Right cardiac atrium (tissue), 5 donors: ENCODE data around the gene STK39. TPM values are rescaled to one million over a fixed set of nuclear protein-coding genes. Genes with fewer than 3 reads are reported as not detected.
A peak's percentile ranks its signal among the peaks of the same experiment; 100 is the strongest.

Experiments used
- ATAC-seq, 2 donors: fragments of 200-7000 bp; cut with Tn5 transposase; one replicate each; pipeline versions ENCODE4 v1.8.0 to v1.9.1; 2020; ENCODE audit warnings: moderate library complexity in 2 of 2, mild to moderate bottlenecking in 1 of 2
- DNase-seq, 3 donors: peaks; one replicate each; pipeline ENCODE4 v3.0.0-alpha.2; 2020
- H3K27ac ChIP-seq: one replicate; pipeline ENCODE4 v1.5.1; 2013; ENCODE audit warnings: mild to moderate bottlenecking, low read length, control low read depth, moderate library complexity
- H3K27me3 ChIP-seq: one replicate; pipeline ENCODE4 v1.6.1; 2013; ENCODE audit not compliant: control insufficient read depth, insufficient read depth
- H3K4me1 ChIP-seq: one replicate; pipeline ENCODE4 v1.6.1; 2013; ENCODE audit warnings: low read length; ENCODE audit not compliant: control insufficient read depth, insufficient read depth
- H3K4me3 ChIP-seq: one replicate; pipeline ENCODE4 v1.5.1; 2013; ENCODE audit warnings: low read length, control low read depth
- H3K9me3 ChIP-seq: one replicate; pipeline ENCODE4 v1.6.1; 2013; ENCODE audit warnings: low read length; ENCODE audit not compliant: control insufficient read depth
- WGBS: extraction: QIAGEN DNeasy Blood & Tissue Kit; methylation state at CpG from one replicate; pipeline ENCODE4 v1.1.7; 2013; 5-methylcytosine and 5-hydroxymethylcytosine counted together
- intact Hi-C, 4 donors: fragments of 100-400 bp; cut with DNase I; formaldehyde crosslinking; loops; one replicate each; pipeline versions ENCODE4 v1.11.0 to v1.14.0; 2022 to 2023
- polyA plus RNA-seq: library from polyadenylated mRNA; stranded (reverse); fragments of 200-250 nt; gene quantifications from one replicate; pipeline ENCODE4 v1.2.3, GENCODE V29; 2013
- total RNA-seq, 4 donors: library from RNA; stranded (reverse); fragmentation: NEBNext Ultra II Directional; extraction: Animal tissue kit (Norgen Biotek cat#: 25700); gene quantifications; one replicate each; pipeline ENCODE4 v1.2.1, GENCODE V29; 2021
- donor health status: healthy with polysubstance abuse.
- donor health status: DM: no; HTN: yes; CAD: no.
- donor health status: DM: no; HTN: no; CAD: no.
- donor health status: DM: no; HTN: yes; CAD: no; lungs with severe emphysema.
- donor health status: DM: yes; HTN: yes; CAD: no.

STK39 gene
- total and polyA plus RNA-seq, 5 donors = 9.0 to 10.5 (median 10.2) TPM

DNA sequence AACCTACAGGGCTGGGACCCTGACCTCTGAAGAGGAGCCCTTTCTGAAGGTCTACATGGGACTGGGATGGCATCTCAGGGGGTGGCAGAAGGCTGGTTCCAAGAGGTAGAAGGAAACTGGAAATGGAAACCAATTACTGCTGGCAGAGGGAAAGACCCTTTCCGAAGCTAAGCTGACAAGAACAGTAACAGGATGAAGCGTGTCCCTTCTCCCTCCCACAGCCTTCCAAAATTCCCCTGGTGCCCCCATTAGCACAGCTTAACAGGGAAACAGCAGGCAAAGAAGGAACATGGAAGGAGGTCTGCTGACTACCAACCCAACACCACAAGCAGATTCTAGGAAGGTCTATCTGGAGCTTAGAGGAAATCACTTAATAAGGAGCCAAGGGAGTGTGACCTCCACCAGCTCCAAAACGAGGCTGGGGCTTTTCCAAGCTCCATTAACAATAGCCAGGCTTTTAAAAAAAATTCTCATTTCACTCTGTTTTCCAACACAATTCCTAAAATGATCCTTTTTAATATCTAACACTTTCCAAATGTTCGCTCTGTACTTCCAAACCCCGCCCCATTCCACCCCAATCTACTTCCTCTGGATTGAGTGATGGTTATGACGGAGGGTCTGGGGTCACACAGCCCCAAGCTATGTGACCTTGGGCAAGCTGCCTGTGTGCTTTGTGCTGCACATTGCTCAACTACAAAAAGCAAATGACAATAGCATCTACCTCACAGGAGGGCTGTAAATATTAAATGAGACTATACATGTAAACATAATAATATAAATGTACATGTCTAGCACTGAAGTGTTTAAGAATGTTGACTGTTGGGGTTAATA, 55.2 kb downstream of the STK39 start:
- whole genome bisulfite sequencing = 59% methylated on average over 6 of the region's 6 CpGs
- Histone ChIP-seq H3K4me3 (no peak overlapping the region), H3K27ac (no peak overlapping the region), H3K9me3 (no peaks in the 10 kb centered on the region), H3K27me3 (no peaks in the 10 kb centered on the region), H3K4me1 (peaks cover 14% of the 10 kb centered on the region)
- intact Hi-C loops = no loop called here
- peak in 1 of 3 donors; percentile 69 for DNase-seq
- peak; percentile 34 to 54 for ATAC-seq

DNA sequence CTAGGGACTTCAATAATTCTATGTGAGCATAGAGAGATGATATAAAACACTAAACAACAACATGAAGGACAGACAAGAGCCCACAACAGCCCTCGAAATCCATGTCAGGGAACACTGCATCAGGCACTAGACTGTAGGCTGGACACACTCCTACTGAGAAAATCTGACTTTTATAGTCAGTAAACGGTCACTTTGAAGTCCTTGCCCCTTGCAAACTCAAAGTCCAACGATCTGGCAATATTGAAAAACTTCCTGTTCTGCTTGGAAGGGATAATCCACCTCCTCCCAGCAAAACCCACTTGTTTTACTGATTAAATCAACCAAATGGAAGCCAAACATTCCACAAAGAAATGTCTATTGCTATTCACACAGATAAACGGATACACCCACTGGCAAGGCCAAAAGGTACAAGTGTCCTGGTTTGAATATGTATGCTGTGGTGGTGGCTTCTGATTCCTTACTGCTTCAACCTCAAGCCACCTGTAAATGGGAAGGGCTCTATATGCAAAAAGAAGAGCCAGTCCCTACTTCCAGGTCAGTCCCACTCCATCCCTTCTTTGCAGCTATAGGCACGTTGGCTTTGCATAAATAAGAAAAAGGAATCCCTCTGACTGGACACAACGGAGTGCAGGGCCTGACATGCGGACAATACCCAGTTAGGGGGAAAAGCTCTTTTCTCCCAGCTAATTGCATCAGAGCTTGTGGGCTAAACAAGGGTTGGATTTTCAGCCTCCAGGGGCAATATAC, 56.6 kb downstream of the STK39 start:
- WGBS = 70% methylated on average over 7 of the region's 7 CpGs
- H3K4me3 ChIP-seq = no peak overlapping the region
- H3K9me3 ChIP-seq = no peaks in the 10 kb centered on the region
- ATAC-seq (no peak), DNase-seq (no peak)
- peaks cover 17% of the 10 kb centered on the region for H3K4me1 ChIP-seq
- intact Hi-C loops = no loop called here
- H3K27me3 ChIP-seq = no peaks in the 10 kb centered on the region
- no peak overlapping the region for H3K27ac ChIP-seq

DNA sequence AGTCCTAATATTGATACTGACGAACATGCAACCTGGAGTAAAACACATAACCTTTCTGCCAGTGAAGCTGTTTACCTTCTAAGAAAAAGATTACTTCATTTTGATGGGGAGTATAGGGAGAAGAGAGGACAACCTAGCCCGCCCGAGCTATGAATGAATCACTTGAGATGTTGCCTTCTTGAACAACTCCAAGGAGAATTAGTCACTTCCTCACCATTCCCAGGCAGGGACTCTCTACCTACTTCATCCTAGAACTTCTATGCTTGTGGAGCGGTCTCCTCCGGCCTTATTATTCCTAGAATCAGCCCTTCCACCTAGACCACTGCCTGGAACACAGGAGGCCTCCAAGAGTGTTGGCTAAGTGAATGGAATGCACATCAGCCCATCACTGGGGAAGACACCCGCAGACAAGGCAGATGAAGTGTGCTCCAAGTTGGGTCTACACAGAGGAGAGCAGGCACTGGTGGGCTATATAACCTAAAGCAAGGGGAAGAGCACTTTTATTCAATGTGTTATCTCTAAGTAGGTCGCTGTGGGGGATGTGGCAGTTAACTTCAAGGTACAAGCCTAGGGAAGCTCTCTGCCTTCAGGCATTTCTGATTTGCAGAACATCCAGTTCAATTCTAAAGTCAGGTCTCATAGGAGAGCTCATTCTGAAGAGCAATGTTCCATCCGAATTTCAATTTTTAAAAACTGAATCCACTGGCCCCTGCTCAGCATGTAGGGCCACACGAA, 57.4 kb downstream of the STK39 start:
- no peaks in the 10 kb centered on the region for H3K9me3 ChIP-seq
- WGBS = 89% methylated on average over 9 of the region's 9 CpGs
- intact Hi-C loops = no loop called here
- no peaks in the 10 kb centered on the region for H3K27me3 ChIP-seq
- no peak overlapping the region for H3K27ac ChIP-seq
- peaks cover 17% of the 10 kb centered on the region for H3K4me1 ChIP-seq
- ATAC-seq = no peak
- no peak for DNase-seq
- H3K4me3 ChIP-seq = no peak overlapping the region

DNA sequence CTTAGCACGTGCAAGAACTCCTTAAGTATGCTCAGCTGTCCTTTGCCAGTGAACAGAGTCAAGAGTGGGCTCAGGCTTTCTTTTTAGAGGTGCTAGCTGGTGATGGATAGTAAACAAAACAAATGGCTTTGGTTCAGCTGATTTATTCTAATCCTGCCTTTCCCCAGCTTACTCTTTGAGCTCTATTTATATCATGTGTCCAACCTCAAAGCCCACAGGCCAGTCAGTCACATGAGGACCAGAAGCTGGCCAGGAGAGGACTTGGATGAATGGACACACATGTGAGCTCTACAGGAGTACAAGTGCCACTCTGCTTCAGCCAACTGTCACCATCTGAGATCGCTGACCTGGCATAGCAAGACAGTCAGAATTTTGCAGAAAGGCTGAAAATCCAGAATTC, 59.4 kb downstream of the STK39 start:
- DNase-seq = no peak
- 75% methylated on average over 2 of the region's 2 CpGs for WGBS

DNA sequence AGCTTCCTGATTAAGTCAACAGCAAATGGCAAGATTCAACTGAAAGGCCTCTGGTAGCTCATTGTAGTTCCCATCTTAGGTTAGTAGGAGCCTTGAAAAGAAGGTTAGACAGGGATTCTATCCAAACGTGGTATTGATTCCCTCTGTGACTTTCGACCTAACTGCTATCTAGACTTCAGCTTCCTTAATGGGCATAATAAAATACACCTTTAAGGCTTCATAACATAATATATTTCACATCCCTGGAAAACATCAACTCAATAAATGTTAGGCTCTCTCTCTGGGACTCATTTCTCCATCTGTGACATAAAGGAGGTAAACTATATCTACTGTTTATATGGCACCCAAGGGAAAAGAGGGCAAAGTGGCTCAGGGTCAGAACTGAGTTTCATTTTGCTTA, 60.9 kb downstream of the STK39 start:
- no peak overlapping the region for H3K27ac ChIP-seq
- peaks cover 17% of the 10 kb centered on the region for H3K4me1 ChIP-seq
- WGBS = 79% methylated on average over 2 of the region's 2 CpGs
- H3K9me3 ChIP-seq = no peaks in the 10 kb centered on the region
- intact Hi-C loops = no loop called here
- H3K4me3 ChIP-seq = no peak overlapping the region
- DNase-seq (no peak), ATAC-seq (no peak)
- no peaks in the 10 kb centered on the region for H3K27me3 ChIP-seq

More for the DNA sequence above, 59.4 kb downstream of the STK39 start:
- peak in 1 of 2 donors; percentile 50 for ATAC-seq
- no peak overlapping the region for H3K4me3 ChIP-seq
- H3K27me3 ChIP-seq = no peaks in the 10 kb centered on the region
- intact Hi-C loops = no loop called here
- H3K9me3 ChIP-seq = no peaks in the 10 kb centered on the region
- peaks cover 22% of the 10 kb centered on the region for H3K4me1 ChIP-seq
- H3K27ac ChIP-seq = peak overlapping the region; percentile 27

DNA sequence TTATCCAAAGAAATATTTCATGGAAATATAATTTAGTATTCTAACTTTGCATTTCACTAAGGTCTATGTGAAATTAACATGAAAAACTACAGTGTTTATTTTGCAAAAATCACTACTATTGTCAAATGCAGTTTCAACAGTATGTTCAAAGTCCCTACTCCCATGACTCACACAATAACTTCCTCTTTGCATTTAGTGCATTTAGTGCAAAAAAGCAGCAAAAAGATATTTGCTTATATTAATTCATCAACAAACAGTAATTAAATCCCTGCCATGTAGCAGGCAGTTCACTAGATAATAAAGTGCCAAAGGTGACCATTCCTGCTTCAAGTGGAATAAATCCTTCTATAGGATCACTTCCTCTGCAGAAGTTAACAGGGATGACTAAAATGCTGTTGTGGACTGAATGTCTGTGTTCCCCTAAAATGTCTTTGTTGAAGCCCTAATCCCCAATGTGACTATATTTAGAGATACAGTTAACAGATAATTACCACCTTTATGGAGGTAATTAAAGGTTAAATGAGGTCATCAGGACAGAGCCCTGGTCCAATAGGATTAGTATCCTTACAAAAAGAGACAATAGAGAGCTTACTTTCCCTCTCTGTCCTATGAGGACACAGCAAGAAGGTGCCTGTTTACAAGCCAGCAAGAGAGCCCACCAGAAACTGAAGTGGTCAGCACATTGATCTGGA, 61.7 kb downstream of the STK39 start:
- H3K9me3 ChIP-seq = no peaks in the 10 kb centered on the region
- DNase-seq (no peak), ATAC-seq (no peak)
- intact Hi-C loops = no loop called here
- H3K27ac ChIP-seq = no peak overlapping the region
- no peaks in the 10 kb centered on the region for H3K27me3 ChIP-seq
- H3K4me1 ChIP-seq = peaks cover 14% of the 10 kb centered on the region
- no peak overlapping the region for H3K4me3 ChIP-seq

DNA sequence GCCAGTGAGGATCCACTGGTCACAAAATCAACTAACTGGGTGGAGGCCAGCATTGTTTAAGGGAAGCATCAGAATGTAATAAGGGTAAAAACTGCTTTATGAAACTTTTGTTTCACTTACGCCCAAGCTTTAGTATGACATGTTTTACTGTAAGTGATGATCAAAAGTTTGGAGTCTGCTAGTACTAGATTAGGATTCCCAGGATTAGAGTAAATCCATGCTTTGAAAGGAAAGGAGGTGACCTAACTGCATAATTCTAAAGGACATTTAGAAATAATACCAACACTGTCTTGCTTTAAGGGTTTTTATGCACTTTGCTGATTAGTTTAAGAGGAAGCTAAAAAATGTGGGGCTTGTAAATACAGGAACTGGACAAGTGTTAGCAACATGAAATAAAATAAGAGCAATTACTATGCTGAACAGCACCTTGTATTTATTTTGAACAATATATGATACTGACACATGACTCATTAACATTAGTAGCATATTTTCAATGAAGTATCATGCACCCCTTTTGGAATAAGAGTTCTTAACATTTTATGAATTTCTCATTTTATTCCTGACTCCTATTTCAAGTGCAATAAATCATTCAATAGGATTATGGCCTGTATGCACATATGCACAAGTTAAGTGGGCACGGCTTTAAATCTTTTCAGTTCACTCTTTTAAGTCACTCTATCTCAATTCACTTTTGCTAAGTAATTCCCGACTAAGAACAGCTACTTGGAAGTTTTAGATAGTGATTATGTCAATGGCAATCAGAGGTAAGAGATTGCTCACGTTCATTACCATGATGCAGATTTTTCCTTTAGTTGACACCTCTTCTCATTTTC, 62.5 kb downstream of the STK39 start:
- WGBS = 79% methylated on average over 4 of the region's 4 CpGs

DNA sequence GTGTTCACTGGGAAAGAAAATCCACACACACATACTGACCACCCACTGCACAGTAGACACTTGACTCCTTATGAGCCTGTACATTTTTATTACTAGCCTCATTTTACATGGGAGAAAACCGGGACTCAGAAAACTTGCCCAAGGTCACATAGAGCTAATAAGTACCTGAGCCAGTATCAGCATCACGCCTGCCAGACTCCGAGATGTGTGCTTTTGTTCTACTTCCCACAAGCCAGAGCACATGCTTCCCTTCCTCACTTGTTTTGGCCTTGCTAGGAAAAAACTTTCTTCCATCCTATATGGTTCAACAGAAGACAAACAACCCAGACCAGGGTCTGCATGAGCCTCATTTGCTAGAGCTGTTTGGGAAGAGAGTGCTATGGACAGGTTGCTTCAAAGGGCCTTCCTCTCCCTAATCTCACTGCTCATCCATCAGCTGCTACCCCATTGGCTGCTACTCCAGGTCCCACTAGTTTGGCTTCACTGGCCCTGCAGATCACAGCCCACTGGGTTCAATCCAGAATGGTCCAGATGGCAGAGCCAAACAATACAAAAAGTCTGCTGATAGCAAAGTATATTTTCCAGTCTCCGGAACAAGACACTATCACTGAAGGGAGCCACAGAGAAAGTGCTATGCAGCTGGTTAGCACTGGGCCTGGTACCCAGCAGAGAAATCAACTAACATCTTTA, 63.9 kb downstream of the STK39 start:
- H3K27ac ChIP-seq = no peak overlapping the region
- no peak overlapping the region for H3K4me3 ChIP-seq
- WGBS = 79% methylated on average over 4 of the region's 4 CpGs
- DNase-seq (no peak), ATAC-seq (peak; percentile 48 to 53)
- peaks cover 10% of the 10 kb centered on the region for H3K4me1 ChIP-seq
- intact Hi-C loops = no loop called here
- H3K9me3 ChIP-seq = no peaks in the 10 kb centered on the region
- H3K27me3 ChIP-seq = no peaks in the 10 kb centered on the region

More for the DNA sequence above, 62.5 kb downstream of the STK39 start:
- Histone ChIP-seq H3K27me3 (no peaks in the 10 kb centered on the region), H3K4me1 (peaks cover 14% of the 10 kb centered on the region), H3K9me3 (no peaks in the 10 kb centered on the region), H3K4me3 (no peak overlapping the region), H3K27ac (no peak overlapping the region)
- ATAC-seq = no peak
- DNase-seq = no peak
- intact Hi-C loops = no loop called here

DNA sequence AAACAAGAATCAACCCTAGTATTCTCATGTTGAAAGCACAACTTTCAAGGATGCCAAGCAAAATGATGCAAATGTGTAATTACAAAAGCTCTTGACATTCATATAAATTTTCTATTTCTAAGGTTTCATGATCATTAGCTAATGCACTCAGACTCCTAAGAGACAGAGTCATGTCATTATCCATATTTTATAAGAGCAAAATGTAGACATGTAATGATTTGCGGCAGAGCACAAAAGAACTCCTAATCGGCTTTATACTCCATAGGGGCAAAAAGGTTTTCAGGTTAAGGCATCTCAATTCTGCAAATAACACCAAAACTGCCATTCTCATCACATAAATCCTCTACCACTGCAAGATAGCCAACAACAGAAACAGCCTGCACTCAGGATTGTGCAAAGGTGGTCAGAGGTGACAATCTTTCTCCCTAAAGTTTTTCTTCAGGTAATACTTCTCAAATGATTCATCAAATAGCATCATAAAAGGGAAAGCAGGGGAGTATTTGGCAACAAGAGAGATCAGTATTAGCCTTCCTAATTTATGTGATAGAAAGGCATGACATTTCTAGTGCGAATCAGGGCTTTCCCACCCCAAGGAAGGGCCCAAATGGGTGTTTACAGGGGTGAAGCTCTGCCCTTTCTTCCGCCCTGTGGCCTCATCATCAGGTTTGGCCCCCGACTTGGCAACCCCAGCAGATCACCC, 64.7 kb downstream of the STK39 start:
- H3K4me1 ChIP-seq = peaks cover 9% of the 10 kb centered on the region

More for the DNA sequence above, 64.7 kb downstream of the STK39 start:
- intact Hi-C loops = no loop called here
- DNase-seq (no peak), ATAC-seq (no peak)
- Histone ChIP-seq H3K27ac (no peak overlapping the region), H3K9me3 (no peaks in the 10 kb centered on the region), H3K27me3 (no peaks in the 10 kb centered on the region), H3K4me3 (no peak overlapping the region)
- 97% methylated on average over 5 of the region's 5 CpGs for WGBS
